ENCODE results near the gene JPH4. TPM values are rescaled to one million over a fixed set of nuclear protein-coding genes. Genes with fewer than 3 reads are reported as not detected.

Gene JPH4
- total and polyA plus RNA-seq, 12 donors, result 0.06 to 0.38 (median 0.15) TPM; not detected in 1

DNA sequence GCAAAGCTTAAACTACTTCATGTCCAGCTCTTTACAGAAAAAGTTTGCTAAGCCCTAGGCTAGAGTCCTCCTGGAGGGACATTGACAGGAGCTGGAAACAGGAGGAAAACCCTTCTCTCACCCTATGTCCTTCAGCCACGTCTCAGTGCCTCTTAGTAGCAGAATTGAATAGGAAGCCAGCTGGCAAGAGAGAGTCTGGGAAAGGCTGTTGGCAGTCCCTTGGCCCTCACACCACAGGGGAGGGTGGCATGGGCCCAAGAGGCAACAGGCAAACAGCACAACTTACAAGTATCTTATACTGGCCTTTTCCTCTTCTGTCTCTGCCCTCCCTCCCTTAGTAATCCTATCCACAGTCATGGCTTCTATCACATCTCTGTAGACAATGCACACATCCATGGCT is 29.9 kb upstream of the JPH4 start:
- peak in 7 of 8 donors; percentile 48 to 90 (median 75) for ATAC-seq
- H3K4me1 ChIP-seq, result peaks cover 0 to 8% (median 0%) of the 10 kb centered on the region in 9 donors
- no peaks in the 10 kb centered on the region for H3K27me3 ChIP-seq
- TF ChIP-seq, protein P1, sequence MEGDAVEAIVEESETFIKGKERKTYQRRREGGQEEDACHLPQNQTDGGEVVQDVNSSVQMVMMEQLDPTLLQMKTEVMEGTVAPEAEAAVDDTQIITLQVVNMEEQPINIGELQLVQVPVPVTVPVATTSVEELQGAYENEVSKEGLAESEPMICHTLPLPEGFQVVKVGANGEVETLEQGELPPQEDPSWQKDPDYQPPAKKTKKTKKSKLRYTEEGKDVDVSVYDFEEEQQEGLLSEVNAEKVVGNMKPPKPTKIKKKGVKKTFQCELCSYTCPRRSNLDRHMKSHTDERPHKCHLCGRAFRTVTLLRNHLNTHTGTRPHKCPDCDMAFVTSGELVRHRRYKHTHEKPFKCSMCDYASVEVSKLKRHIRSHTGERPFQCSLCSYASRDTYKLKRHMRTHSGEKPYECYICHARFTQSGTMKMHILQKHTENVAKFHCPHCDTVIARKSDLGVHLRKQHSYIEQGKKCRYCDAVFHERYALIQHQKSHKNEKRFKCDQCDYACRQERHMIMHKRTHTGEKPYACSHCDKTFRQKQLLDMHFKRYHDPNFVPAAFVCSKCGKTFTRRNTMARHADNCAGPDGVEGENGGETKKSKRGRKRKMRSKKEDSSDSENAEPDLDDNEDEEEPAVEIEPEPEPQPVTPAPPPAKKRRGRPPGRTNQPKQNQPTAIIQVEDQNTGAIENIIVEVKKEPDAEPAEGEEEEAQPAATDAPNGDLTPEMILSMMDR (IDR thresholded peaks at IDR 0.05), result no peak
- 25 to 30% methylated on average over 1 of the region's 1 CpG for WGBS, 2 donors
- peak; percentile 36 to 61 for DNase-seq
- no peak overlapping the region for H3K4me3 ChIP-seq
- H3K36me3 ChIP-seq, result no peaks in the 10 kb centered on the region
- H3K27ac ChIP-seq, result no peak overlapping the region
- intact Hi-C loops (cut with DNase I), result no loop called here
- no peaks in the 10 kb centered on the region for H3K9me3 ChIP-seq

DNA sequence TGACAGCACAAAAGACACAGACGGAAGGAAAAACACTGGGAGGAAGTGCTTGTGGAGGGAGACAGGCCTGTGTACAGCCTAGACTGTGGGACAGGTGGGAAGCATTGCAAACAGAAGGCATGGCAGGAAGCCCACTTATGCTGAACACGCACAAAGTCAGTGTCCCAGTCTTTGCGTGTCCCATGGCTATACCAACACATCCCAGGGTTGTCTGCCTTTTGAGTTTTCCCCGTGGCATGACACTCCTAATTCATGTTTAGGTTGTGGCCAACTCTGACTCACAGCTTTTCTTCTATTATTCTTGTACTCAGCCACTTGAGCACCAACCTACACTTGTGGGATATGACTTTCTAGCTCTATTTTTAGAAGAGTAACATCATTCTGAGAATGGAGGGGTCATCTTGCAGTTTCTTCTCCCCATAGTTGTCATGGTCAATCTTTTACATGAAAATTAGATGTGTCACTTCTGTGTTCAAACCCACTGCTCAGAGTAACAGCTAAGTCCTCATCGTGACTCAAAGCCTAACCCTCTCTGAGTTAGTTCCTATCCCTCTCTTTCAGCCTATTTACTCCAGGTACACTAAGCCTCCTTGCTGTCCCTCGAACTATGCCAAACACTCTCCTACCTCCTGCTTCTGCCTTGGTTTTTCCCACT is 27.5 kb upstream of the JPH4 start:
- no peaks in the 10 kb centered on the region for H3K36me3 ChIP-seq
- TF ChIP-seq, protein P1 (IDR thresholded peaks at IDR 0.05), result no peak
- no peaks in the 10 kb centered on the region for H3K27me3 ChIP-seq
- ATAC-seq (peak in 1 of 8 donors; percentile 14), DNase-seq (no peak)
- H3K27ac ChIP-seq, result no peak overlapping the region
- peaks cover 0 to 25% (median 0%) of the 10 kb centered on the region in 9 donors for H3K4me1 ChIP-seq
- intact Hi-C loops (cut with DNase I), result no loop called here
- no peak overlapping the region for H3K4me3 ChIP-seq
- 72 to 79% methylated on average over 6 of the region's 6 CpGs for WGBS, 2 donors
- H3K9me3 ChIP-seq, result no peaks in the 10 kb centered on the region

DNA sequence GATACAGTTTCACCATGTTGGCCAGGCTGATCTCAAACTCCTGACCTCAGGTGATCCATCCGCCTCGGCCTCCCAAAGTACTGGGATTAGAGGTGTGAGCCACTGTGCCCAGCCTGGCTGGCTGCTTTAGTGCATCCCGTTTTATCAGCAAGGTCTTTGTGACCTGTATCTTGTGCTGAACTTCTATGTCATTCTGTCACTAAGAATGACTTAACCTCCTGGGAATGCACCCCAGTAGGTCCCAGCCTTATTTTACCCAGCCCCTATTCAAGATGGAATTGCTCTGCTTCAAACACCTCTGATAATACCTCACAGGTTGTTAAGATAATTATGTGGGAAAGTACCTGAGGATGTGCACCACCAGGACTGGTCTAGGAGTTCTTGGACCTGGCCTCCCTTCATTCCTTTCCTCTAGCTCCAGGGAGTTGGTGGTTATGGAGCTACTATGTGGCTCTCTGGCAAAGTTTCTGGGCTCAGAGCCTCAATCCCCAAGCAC is 26.1 kb upstream of the JPH4 start:
- ATAC-seq (no peak), DNase-seq (no peak)
- H3K4me1 ChIP-seq, result peaks cover 0 to 25% (median 0%) of the 10 kb centered on the region in 9 donors
- no peak overlapping the region for H3K27ac ChIP-seq
- TF ChIP-seq, protein P1 (IDR thresholded peaks at IDR 0.05), result no peak
- H3K27me3 ChIP-seq, result no peaks in the 10 kb centered on the region
- 59 to 71% methylated on average over 3 of the region's 3 CpGs for WGBS, 2 donors
- intact Hi-C loops (cut with DNase I), result no loop called here
- H3K4me3 ChIP-seq, result no peak overlapping the region
- H3K36me3 ChIP-seq, result no peaks in the 10 kb centered on the region
- H3K9me3 ChIP-seq, result peaks cover 0 to under 1% (median 0%) of the 10 kb centered on the region in 11 donors

DNA sequence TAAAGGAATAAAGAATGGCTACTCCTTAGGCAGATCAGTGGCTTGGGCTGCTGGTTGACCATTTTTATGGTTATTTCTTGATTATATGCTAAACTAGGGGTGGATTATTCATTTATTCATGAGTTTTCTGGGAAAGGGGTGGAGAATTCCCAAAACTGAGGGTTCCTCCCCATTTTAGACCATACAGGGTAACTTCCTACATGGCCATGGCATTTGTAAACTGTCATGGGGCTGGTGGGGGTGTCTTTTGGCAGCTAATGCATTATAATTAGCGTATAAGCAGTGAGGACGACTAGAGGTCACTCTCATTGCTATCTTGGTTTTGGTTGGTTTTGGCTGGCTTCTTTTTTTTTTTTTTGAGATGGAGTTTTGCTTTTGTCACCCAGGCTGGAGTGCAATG is 25.6 kb upstream of the JPH4 start:
- intact Hi-C loops (cut with DNase I), result no loop called here
- ATAC-seq (no peak), DNase-seq (no peak)
- Histone ChIP-seq H3K27me3 (no peaks in the 10 kb centered on the region), H3K27ac (no peak overlapping the region), H3K9me3 (peaks cover 0 to 6% (median 0%) of the 10 kb centered on the region in 11 donors), H3K4me3 (no peak overlapping the region), H3K36me3 (no peaks in the 10 kb centered on the region), H3K4me1 (peaks cover 0 to 25% (median 0%) of the 10 kb centered on the region in 9 donors)
- TF ChIP-seq, protein P1 (IDR thresholded peaks at IDR 0.05), result no peak
- WGBS, 2 donors, result 52 to 56% methylated on average over 2 of the region's 2 CpGs
